GM12892 (cell line): ENCODE measurements around the gene C14orf93.

ENCODE experiments used
- POLR2A ChIP-seq: IDR thresholded peaks from 2 replicates; pipeline ENCODE4 v1.6.1; 2011; ENCODE audit warnings: low read depth, low read length, control low read depth
- POLR2AphosphoS5 ChIP-seq: IDR thresholded peaks from 2 replicates; pipeline ENCODE4 v1.6.1; 2011; ENCODE audit warnings: low read depth, low read length, control low read depth

GRCh38 chr14:23042162-23042965, 32.4 kb upstream of the C14orf93 start, which contains the start of gene PSMB11:
- TF ChIP-seq POLR2A (no peak), POLR2AphosphoS5 (no peak)
